ENCODE measurements around the gene FYN.

GRCh38 chr6:111768431-111768770 lies 104.9 kb downstream of the FYN start:
- TF ChIP-seq TAF1 (IDR thresholded peaks at IDR 0.05; ENCODE audit: borderline replicate concordance, low read depth, low read length) (no peak), POLR2A (IDR thresholded peaks at IDR 0.05; ENCODE audit: low read depth, low read length) (no peak), POLR2AphosphoS5 (IDR thresholded peaks at IDR 0.05; ENCODE audit: low read depth, low read length) (no peak)
